Measurements from ENCODE around the gene SREBF2.

The SREBF2 gene

DNA sequence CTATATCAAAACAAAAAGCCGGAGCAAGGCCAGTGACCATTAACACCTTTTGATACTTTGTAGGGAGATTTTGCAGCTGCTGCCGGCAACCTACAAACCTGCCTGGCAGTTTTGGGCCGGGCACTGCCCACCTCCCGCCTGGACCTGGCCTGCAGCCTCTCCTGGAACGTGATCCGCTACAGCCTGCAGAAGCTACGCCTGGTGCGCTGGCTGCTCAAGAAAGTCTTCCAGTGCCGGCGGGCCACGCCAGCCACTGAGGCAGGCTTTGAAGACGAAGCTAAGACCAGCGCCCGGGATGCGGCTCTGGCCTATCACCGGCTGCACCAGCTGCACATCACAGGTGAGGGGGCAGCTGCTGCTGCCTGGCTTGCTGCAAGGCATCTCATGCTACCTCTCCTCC lies 47.7 kb downstream of the SREBF2 start:
- DNase-seq = no peak

- no peak for DNase-seq
Observed at GRCh38 chr22:41883400-41883799, 50.5 kb downstream of the SREBF2 start.

DNA sequence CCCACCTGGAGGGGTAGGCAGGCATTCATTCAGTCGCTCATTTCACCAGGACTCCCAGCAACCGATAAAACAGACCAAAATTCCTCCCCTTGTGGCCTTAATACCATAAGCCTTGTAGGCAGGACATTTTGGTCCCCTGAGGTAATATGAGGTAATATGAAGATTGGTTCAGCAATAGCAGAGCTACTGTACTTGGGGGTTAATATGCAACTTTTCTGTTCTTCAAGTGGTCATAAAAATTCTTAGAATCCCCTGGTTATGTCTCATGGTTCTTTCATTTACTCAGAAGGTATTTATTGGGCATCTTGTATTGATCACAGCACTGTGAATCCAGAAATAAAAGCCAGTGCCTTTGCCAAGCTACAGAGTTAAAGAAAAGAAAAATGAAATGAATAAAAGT lies 52.2 kb downstream of the SREBF2 start:
- no peak for DNase-seq

DNA sequence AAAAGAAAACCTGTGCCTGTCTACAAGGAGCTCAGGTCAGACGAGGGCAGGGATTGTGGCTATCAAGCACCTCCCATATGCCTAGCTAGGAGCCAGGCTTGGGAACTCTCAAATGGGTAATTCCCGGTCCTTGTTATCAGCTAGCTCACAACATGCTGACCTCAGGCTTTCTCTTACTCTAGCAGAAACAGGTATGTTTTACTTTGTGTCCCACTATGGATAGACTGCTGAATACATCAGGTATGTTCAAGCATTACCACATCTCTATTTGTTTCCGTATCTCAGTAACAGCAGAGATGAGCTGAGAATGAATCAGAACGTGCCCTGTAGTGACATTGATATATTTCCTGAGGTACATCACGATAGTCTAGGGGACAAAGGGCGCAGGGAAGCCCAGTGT lies 52.6 kb downstream of the SREBF2 start:
- no peak for DNase-seq

DNA sequence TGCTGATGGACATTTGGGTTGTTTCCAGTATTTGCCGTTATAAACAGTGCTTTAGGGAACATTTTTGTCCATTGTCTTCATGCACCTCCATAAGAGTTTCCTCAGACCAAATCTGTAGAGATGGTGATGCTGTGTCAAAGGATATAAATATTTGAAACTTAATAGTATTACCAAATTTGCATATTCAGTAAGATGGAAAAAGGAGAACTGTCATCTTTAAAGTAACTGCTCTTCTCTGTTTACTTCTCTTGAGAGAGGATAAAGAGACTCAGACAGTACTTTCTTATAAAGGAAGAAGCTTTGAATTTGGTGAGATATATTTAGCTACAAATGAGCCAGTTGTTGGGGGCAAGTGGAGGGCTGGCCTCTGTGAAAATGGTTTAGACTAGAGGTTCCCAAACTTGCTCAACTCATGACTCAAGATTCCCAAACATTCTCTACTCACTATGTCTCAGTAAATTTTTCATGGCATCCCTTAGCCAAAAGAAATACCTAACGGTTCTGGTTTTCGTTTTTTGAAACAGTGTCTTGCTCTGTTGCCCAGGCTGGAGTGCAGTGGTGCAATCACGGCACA lies 55.8 kb downstream of the SREBF2 start:
- DNase-seq = no peak

DNA sequence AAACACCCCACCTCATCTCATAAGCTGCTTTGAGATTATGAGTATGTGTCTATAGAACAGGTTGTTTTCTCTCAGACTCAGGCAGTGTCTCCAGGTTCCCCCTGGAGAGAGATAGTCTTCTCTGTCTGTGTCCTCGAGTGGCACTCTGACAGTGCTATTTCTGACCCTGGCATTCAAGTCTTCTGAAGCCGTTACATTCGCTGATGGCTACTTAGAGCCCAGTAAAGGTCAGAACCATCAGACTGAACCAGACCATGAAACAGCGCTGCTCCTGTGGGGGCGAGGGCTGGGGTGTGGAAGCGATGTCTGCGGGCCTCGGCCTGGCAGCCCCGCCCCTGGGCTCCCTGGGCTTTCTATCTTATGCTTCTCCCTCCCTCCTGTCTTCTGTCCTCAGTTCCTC lies 58.5 kb downstream of the SREBF2 start:
- no peak for DNase-seq

DNA sequence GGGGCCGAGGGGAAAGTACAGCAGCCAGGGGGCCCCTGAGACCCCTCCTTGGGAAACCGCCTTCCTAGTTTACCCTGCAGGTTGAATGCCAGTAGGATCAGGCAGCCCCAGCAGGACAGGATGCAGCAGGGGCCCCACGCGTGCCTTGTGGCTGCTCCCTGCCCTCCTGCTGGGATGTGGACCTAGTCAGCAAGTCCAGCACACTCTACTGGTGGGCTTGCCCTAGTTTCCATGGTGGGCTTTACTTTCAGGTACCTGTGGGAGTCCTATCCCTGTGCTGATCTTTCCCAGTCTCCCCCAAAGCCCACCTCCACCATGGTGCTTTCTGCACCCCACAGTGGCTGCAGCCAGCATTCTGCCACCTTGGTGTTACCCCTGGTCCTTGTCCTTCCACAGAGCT lies 59.8 kb downstream of the SREBF2 start:
- DNase-seq = no peak

DNA sequence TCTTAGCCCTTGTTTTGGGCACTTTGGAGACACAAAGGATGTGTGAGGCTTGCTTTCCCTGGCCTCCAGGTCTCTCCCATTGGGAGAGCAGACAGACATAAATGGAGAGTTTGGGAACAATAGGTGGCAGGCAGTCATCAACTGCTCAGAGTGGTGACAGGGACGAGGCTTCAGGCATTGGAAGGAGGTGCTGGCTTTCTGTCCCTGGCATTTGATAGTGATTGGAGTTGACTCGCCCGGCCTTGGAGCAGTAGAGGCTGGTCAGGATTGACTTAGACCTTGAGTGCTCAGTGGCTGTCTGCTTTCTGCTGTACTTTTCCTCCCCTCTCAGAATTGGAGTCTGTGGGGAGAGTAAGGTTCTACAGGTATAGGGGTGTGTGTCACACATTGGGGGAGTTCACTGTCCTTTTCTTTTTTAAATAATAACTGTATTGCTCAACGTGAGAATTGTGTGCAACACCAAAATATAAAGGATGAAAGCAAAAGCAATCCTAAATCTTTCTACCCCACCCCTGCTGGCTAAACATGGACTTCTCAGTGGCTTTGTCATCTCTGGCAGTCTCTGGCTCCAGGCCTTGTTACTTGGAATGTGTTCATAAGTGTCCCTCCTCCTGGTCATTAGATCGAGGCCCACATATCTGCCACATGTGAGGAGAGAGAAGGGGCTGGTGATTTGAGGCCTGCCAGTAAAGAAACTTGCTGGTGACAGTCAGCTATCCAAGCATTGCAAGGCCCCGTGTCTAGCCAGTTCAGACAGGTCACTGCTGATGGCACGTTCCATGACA lies 60.9 kb downstream of the SREBF2 start:
- no peak for DNase-seq

DNA sequence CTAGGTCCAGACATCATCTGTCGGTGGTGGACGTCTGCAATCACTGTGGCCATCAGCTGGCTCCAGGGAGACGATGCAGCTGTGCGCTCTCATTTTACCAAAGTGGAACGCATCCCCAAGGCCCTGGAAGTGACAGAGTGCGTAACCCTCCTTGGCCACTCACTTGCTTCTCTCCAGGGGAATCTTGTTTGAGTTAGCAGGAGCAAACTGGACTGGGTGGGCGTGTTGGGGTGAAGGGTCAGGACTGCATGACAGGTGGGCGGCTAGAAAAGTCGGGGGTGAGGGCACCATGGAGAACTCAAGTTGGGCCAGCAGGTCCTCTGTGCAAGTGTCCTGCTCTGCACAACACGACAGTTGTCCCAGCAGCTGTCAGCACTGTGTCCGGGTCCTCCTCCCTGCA lies 65.7 kb downstream of the SREBF2 start:
- no peak for DNase-seq

DNA sequence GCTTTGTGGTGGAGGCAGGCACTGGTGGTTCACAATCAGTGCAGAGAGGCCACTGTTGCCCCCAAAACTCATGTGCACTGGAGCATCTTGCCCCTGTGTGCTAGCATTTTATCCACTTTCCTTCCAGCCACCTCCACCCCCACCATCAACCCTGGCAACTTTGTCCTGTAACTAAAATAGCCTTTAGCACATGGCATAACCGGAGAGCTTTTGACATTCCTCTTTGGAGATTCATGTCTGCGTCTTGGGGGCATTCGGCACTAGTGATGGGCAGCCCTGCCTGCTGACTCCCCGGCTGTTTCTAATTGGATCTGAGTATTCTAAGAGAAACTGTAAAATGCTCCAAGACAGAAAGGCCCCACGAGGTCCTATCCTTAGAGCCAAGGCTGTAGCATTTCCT lies 66.2 kb downstream of the SREBF2 start:
- DNase-seq = no peak

DNA sequence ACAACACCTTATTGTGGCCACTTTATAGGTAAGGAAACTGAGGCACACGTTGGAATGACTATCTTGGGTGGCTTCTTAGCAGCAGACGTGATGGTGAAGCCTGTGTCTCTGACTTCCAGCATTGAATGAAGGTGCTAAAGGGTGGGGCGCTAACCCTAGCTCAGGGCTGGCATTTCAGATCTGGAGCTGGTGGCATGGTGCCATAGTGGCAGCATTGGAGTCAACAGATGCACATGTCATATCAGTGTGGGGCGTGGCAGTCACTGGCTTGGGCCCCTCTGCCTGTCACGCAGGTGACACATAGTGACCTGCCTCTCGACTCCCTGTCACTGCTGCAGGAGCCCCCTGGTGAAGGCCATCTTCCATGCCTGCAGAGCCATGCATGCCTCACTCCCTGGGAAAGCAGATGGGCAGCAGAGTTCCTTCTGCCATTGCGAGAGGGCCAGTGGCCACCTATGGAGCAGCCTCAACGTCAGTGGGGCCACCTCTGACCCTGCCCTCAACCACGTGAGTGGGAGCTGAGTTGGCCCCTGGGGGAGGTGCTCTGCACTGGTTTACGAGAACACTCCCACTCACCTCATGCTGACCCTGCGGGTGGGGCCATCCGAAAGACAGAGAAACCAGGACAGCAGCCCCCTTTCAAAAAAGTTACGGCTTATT lies 67.2 kb downstream of the SREBF2 start:
- no peak for DNase-seq

DNA sequence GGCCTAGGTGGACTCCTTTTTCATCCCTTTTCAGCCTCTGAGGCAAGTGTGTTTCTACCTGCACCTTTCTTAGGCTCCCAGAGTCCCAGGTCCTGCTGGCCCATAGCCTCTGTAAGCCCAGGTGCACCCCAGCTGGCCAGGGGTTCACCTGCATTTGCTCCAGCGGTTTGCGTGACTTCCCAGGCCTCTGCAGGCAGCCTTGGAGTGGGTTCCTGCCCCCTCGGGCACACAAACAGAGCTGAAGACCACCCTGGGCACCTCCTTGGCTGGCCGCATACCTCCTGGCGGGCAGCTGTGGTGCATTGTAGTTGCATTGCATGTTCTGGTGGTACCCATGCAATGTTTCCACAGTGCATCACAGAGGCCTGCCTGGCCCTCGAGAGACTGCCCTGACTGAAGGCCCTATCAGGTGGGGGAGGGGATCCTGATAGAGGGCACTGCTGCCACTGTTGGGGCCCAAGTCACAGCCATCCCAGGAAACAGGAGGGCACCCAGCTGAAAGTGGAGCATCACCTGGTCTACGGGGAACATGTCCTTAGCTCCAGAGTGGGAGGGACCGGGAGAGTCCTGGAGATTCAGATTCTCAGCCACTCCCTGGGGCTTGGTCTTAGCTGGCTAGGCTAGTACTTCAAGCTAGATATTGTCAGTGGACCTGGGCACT lies 67.9 kb downstream of the SREBF2 start:
- no peak for DNase-seq

DNA sequence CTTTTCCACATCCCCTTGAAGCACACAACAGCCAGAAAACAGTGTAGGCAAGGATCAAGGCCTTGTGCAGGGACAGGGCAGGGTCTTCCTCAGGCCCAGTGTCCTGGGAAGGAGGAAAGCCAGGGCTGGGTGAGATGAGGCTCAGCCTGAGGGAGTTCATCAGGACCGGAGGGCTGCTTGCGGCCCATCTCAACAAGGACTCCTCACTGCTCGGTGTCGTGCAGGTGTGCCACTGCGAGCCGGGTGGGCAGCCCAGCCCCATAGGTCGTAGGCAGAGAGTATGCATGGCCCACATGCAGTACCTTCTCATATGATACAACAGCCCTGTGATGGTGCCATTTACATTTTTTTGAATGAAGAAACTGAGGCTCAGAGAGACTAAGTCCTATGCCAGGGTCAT lies 69.1 kb downstream of the SREBF2 start:
- DNase-seq = no peak

DNA sequence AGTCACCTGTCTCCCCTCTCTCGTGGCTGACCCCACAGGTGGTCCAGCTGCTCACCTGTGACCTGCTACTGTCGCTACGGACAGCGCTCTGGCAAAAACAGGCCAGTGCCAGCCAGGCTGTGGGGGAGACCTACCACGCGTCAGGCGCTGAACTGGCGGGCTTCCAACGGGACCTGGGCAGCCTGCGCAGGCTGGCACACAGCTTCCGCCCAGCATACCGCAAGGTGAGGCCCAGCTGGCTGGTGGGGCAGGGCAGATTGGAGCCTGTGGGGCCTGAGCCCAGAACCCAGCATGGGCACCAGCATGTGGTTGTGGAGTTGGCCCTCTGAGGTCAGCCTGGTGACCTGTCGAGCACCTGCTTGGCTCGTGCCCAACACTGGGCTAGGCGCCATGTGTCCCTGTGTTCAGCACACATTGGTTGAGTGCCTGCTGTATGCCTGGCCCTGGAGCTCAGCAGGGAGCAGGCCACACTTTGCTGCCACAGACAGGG lies 70.1 kb downstream of the SREBF2 start:
- no peak for DNase-seq

DNA sequence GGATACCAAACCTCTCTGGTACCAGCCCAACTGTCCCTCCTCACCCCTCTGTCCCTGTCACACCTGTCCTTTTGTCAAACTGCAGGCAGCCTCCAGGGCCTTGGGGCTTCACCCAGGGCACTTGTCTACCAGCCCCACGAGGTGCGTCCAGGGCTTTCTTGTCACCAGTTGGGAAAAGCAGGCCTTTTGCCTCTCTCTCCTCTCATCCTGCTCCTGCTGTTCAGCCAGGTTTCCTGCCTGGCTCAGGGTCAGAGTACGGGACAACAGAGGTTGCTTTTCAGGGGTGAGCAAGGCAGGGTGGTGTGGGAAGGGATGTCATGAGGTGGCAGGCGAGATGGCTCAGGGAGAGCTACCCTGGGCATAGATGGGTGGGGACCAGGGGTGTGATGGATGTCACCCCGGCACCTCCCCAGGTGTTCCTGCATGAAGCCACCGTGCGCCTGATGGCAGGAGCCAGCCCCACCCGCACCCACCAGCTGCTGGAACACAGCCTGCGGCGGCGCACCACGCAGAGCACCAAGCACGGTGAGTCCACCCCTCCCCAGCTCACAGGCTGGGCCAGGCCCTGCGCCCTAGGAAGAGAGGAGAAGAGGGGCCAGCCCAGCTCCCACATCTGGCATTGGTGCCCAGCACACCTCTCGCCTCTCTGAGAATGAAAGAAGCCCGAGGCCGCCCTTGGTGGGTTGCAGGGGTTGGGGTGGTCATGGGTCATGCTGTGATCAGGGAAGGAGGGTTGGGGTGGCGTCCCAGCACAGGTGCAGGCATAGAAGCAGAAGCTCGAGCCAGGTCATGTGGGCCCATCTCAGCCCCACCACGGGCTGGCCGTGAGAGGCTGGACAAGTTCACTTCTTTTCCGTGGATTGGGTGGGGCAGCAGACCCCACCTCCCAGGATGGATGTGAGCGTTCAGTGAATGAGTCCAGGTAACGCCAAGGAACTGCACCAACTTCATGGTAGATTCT lies 71.8 kb downstream of the SREBF2 start:
- DNase-seq = no peak

GRCh38 chr22:41905411-41906202 lies 72.7 kb downstream of the SREBF2 start:
- no peak for DNase-seq

DNA sequence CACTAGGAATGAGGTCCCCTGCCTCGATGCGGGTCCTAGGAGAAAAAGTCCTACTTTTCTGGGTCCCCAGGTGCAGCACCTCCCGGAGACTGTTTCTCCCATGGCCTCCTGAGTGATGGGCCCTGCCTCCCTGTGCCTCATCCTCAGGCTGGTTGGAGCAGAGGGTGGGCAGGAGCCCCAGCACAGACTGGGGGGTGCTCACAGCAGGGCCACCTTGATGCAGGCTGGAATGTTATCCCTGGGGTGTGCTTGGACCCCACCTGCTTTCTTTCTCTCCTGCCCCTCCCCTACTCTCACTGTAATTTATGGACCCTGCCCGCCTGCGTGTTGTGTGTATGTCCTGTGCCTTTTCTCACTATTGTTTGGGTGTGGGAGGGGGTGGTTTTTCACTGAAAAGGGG lies 73.9 kb downstream of the SREBF2 start:
- no peak for DNase-seq

GRCh38 chr22:41907436-41908401 lies 74.8 kb downstream of the SREBF2 start:
- no peak for DNase-seq

DNA sequence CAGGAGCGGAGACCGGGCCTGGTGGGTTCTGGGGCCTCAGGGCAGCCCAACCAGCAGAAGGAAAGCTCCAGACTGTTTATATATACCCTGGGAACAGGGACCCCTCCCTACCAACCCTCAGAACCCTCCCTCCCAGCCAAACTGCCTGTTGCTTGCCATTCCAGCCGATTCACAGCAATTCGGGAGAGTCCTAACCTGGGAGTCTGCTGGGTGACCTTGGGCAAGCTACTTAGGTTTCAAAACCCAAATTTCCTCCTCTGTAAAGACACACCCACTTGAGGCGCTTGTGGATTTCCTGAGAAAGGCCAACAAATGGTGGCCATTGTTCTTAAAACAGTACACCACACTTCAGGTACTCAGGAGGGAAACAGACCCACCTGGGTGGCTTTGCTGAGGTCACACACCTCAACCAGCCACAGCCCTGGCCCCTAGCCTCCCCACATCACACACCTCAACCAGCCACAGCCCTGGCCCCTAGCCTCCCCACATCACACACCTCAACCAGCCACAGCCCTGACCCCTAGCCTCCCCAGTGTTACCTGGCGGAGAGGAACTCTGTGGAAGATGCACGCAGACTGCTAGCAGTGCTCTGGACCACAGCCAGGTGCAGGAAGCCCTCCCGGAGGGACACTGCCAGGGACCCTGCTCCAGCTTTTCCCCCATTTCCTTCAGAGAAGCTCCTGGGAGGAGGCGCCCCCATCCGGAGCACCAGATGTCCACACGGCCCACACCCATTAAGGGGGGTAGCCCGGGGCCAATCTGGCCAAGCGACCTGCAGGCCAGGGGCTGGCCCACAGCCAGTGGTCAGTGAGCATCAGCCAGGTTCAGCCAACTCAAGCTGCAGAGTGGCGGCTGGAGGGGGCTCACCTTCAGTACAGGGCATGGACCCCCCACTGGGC lies 75.8 kb downstream of the SREBF2 start:
- DNase-seq = no peak
